PC-3 (cell line): ENCODE results near the gene POP5.

Source experiments
- EZH2 ChIP-seq: fragments of 300-600 bp; sonication (generic); IDR thresholded peaks from one replicate; pipeline ENCODE4 v1.6.1; 2017; ENCODE audit warnings: antibody characterized with exemption, mild to moderate bottlenecking, low read length; ENCODE audit not compliant: unreplicated experiment
- EZH2phosphoT487 ChIP-seq: fragments of 300-600 bp; sonication (generic); IDR thresholded peaks from 2 replicates; pipeline ENCODE4 v1.6.1; 2018; ENCODE audit warnings: mild to moderate bottlenecking, antibody characterized with exemption, low read length, borderline replicate concordance
- TF ChIP-seq, protein P1 (sequence below): fragments of 300-600 bp; sonication (generic); conservative IDR thresholded peaks from 2 replicates; pipeline ENCODE4 v1.5.1; 2017; ENCODE audit warnings: antibody characterized with exemption, low read depth, mild to moderate bottlenecking, low read length

DNA sequence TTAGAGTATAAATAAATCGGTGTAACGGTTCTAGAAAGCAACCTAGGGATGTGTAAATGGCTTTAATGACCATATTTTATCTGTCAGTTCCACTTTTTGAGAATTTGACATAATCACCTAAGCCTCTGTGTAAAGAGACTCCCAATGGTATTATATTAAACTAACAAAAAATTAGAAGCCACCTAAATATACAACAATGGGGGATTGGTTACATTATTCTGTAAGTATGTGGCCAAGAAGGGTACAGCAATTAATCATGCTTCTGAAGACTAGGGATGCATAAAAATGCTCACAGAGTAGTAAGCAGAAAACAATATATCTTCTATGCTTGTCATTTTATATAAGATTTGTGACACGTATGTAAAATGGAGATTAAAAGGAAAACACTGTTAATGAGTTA is 36.5 kb downstream of the POP5 start:
- TF ChIP-seq, protein P1, sequence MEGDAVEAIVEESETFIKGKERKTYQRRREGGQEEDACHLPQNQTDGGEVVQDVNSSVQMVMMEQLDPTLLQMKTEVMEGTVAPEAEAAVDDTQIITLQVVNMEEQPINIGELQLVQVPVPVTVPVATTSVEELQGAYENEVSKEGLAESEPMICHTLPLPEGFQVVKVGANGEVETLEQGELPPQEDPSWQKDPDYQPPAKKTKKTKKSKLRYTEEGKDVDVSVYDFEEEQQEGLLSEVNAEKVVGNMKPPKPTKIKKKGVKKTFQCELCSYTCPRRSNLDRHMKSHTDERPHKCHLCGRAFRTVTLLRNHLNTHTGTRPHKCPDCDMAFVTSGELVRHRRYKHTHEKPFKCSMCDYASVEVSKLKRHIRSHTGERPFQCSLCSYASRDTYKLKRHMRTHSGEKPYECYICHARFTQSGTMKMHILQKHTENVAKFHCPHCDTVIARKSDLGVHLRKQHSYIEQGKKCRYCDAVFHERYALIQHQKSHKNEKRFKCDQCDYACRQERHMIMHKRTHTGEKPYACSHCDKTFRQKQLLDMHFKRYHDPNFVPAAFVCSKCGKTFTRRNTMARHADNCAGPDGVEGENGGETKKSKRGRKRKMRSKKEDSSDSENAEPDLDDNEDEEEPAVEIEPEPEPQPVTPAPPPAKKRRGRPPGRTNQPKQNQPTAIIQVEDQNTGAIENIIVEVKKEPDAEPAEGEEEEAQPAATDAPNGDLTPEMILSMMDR: no peak
- TF ChIP-seq EZH2phosphoT487 (no peak), EZH2 (no peak)
